Occipital lobe (tissue), 2 donors: ENCODE measurements around the gene ATP5IF1. TPM values are rescaled to one million over a fixed set of nuclear protein-coding genes. Genes with fewer than 3 reads are reported as not detected.
A peak's percentile ranks its signal among the peaks of the same experiment; 100 is the strongest.

Experiments
- DNase-seq: peaks from one replicate; lab custom pipeline; 2025; lab: John Stamatoyannopoulos, UW
- total RNA-seq: library from RNA; depleted of rRNA; stranded (reverse); fragments of >200 nt; gene quantifications from one replicate; pipeline ENCODE4 v1.2.3, GENCODE V29; 2014

The ATP5IF1 gene
- total RNA-seq, 1 donor from 2014 or later = 34.5 TPM

- no peak for DNase-seq
Observed at GRCh38 chr1:28236656-28237322, 865 bp downstream of the ATP5IF1 start.

- no peak for DNase-seq
Observed at GRCh38 chr1:28239004-28239403, 3.1 kb downstream of the ATP5IF1 start.

GRCh38 chr1:28240024-28240423 is 4.1 kb downstream of the ATP5IF1 start:
- DNase-seq = no peak

- DNase-seq = no peak
Observed at GRCh38 chr1:28241638-28242241, 5.8 kb downstream of the ATP5IF1 start.

- DNase-seq = no peak
Observed at GRCh38 chr1:28243685-28244311, 7.9 kb downstream of the ATP5IF1 start.

GRCh38 chr1:28244549-28245251 is 8.8 kb downstream of the ATP5IF1 start:
- DNase-seq = no peak

GRCh38 chr1:28246427-28246832 is 10.5 kb downstream of the ATP5IF1 start:
- DNase-seq = no peak

GRCh38 chr1:28247612-28248272 is 11.8 kb downstream of the ATP5IF1 start:
- no peak for DNase-seq

GRCh38 chr1:28248273-28249012 is 12.5 kb downstream of the ATP5IF1 start:
- DNase-seq = peak; percentile 71

GRCh38 chr1:28249013-28249865 is 13.3 kb downstream of the ATP5IF1 start:
- no peak for DNase-seq

- DNase-seq = no peak
Observed at GRCh38 chr1:28249866-28250295, 14.0 kb downstream of the ATP5IF1 start.

- no peak for DNase-seq
Observed at GRCh38 chr1:28256197-28256827, 20.4 kb downstream of the ATP5IF1 start.

- DNase-seq = no peak
Observed at GRCh38 chr1:28257736-28258135, 21.8 kb downstream of the ATP5IF1 start.

GRCh38 chr1:28258628-28259251 is 22.8 kb downstream of the ATP5IF1 start:
- no peak for DNase-seq

- DNase-seq = peak; percentile 98
Observed at GRCh38 chr1:28259252-28259933, 23.5 kb downstream of the ATP5IF1 start, which contains the start of gene SESN2. SESN2 (plus strand) TSS chr1:28259518; CDS start chr1:28259848, 330 bp downstream.

- peak; percentile 29 for DNase-seq
Observed at GRCh38 chr1:28259934-28260802, 24.2 kb downstream of the ATP5IF1 start.

- DNase-seq = no peak
Observed at GRCh38 chr1:28260803-28261174, 24.9 kb downstream of the ATP5IF1 start.
